Skeletal muscle satellite cell (primary cell): ENCODE data around the gene ITPK1. TPM values are rescaled to one million over a fixed set of nuclear protein-coding genes. Genes with fewer than 3 reads are reported as not detected.
"Not testable (repeated sequence)": the region's sequence is repeated elsewhere in the genome, so short reads cannot be mapped to it uniquely, and the experiment has no call there.

Source experiments
- H3K27me3 ChIP-seq: 2 replicates; pipeline ENCODE4 v1.7.0; 2013; ENCODE audit warnings: low read length; ENCODE audit not compliant: control insufficient read depth, insufficient read depth
- H3K36me3 ChIP-seq: 2 replicates; pipeline ENCODE4 v1.7.0; 2013; ENCODE audit warnings: mild to moderate bottlenecking, control low read depth, low read length; ENCODE audit not compliant: insufficient read depth
- H3K4me1 ChIP-seq: 2 replicates; pipeline ENCODE4 v1.7.0; 2013; ENCODE audit warnings: low read length; ENCODE audit not compliant: control insufficient read depth, insufficient read depth
- H3K4me2 ChIP-seq: 2 replicates; pipeline ENCODE4 v1.7.0; 2013; ENCODE audit warnings: mild to moderate bottlenecking, low read length
- H3K4me3 ChIP-seq: 2 replicates; pipeline ENCODE4 v1.7.0; 2013; ENCODE audit warnings: low read length
- H3K9ac ChIP-seq: 2 replicates; pipeline ENCODE4 v1.7.0; 2013; ENCODE audit warnings: mild to moderate bottlenecking, low read depth, low read length, moderate library complexity
- H3K9me3 ChIP-seq: replicated peaks from 2 replicates; pipeline ENCODE4 v1.7.0; 2013; ENCODE audit warnings: mild to moderate bottlenecking, control low read depth, low read length
- total RNA-seq: library from RNA; depleted of rRNA; stranded (reverse); fragments of >200 nt; gene quantifications from 2 replicates; pipeline ENCODE4 v1.2.3, GENCODE V29; 2012; rRNA removed

The ITPK1 gene
- total RNA-seq = 8.9 and 13.5 TPM in 2 replicates

- Histone ChIP-seq H3K4me2 (peak within 1 kb of the TSS; percentile 96), H3K9ac (peak within 1 kb of the TSS; percentile 84), H3K27me3 (no peaks in the 10 kb centered on the region), H3K4me3 (peak within 1 kb of the TSS; percentile 93), H3K36me3 (no peaks in the 10 kb centered on the region), H3K9me3 (no peaks in the 10 kb centered on the region), H3K4me1 (peaks cover 22% of the 10 kb centered on the region)
Measured at GRCh38 chr14:93115821-93116675, at the start of gene ITPK1. Gene ITPK1, minus strand, starts transcription at chr14:93115925. Its CDS starts 762 bp downstream, at chr14:93115163.

- H3K9ac ChIP-seq = no peak overlapping the region
- no peak overlapping the region for H3K4me3 ChIP-seq
- H3K9me3 ChIP-seq = no peaks in the 10 kb centered on the region
- H3K4me2 ChIP-seq = no peak overlapping the region
- no peaks in the 10 kb centered on the region for H3K36me3 ChIP-seq
- H3K4me1 ChIP-seq = no peaks in the 10 kb centered on the region
- H3K27me3 ChIP-seq = peaks cover 5% of the 10 kb centered on the region
Measured at GRCh38 chr14:93163564-93163963, 47.8 kb upstream of the ITPK1 start.

GRCh38 chr14:93161411-93161940 is 45.8 kb upstream of the ITPK1 start:
- Histone ChIP-seq H3K4me3 (no peak overlapping the region), H3K9ac (no peak overlapping the region), H3K9me3 (no peaks in the 10 kb centered on the region), H3K4me1 (no peaks in the 10 kb centered on the region), H3K36me3 (no peaks in the 10 kb centered on the region), H3K4me2 (no peak overlapping the region), H3K27me3 (peaks cover 9% of the 10 kb centered on the region)

GRCh38 chr14:93160353-93160801 is 44.7 kb upstream of the ITPK1 start:
- peaks cover 9% of the 10 kb centered on the region for H3K27me3 ChIP-seq
- no peak overlapping the region for H3K9ac ChIP-seq
- H3K4me1 ChIP-seq = no peaks in the 10 kb centered on the region
- no peaks in the 10 kb centered on the region for H3K9me3 ChIP-seq
- H3K4me3 ChIP-seq = no peak overlapping the region
- no peaks in the 10 kb centered on the region for H3K36me3 ChIP-seq
- H3K4me2 ChIP-seq = no peak overlapping the region

- not testable (repeated sequence) for H3K36me3 ChIP-seq, H3K9me3 ChIP-seq, H3K9ac ChIP-seq, H3K4me2 ChIP-seq, H3K4me1 ChIP-seq, H3K4me3 ChIP-seq, H3K27me3 ChIP-seq
Measured at GRCh38 chr14:93159625-93160352, 44.1 kb upstream of the ITPK1 start.

- not testable (repeated sequence) for H3K4me3 ChIP-seq, H3K9me3 ChIP-seq, H3K4me1 ChIP-seq, H3K4me2 ChIP-seq, H3K9ac ChIP-seq, H3K36me3 ChIP-seq, H3K27me3 ChIP-seq
Measured at GRCh38 chr14:93158349-93158748, 42.6 kb upstream of the ITPK1 start.

- H3K9ac ChIP-seq = no peak overlapping the region
- no peaks in the 10 kb centered on the region for H3K9me3 ChIP-seq
- H3K36me3 ChIP-seq = no peaks in the 10 kb centered on the region
- no peak overlapping the region for H3K4me2 ChIP-seq
- H3K4me1 ChIP-seq = no peaks in the 10 kb centered on the region
- peaks cover 9% of the 10 kb centered on the region for H3K27me3 ChIP-seq
- H3K4me3 ChIP-seq = no peak overlapping the region
Measured at GRCh38 chr14:93156693-93157369, 41.1 kb upstream of the ITPK1 start.

GRCh38 chr14:93155667-93156066 is 39.9 kb upstream of the ITPK1 start:
- Histone ChIP-seq H3K4me3 (no peak overlapping the region), H3K4me2 (no peak overlapping the region), H3K9ac (no peak overlapping the region), H3K36me3 (no peaks in the 10 kb centered on the region), H3K4me1 (no peaks in the 10 kb centered on the region), H3K9me3 (no peaks in the 10 kb centered on the region), H3K27me3 (peaks cover 6% of the 10 kb centered on the region)

- H3K4me2 ChIP-seq = no peak overlapping the region
- no peak overlapping the region for H3K4me3 ChIP-seq
- no peak overlapping the region for H3K9ac ChIP-seq
- H3K4me1 ChIP-seq = no peaks in the 10 kb centered on the region
- H3K36me3 ChIP-seq = no peaks in the 10 kb centered on the region
- H3K27me3 ChIP-seq = peaks cover 16% of the 10 kb centered on the region
- H3K9me3 ChIP-seq = no peaks in the 10 kb centered on the region
Measured at GRCh38 chr14:93153121-93153520, 37.4 kb upstream of the ITPK1 start.

- H3K27me3 ChIP-seq = peaks cover 17% of the 10 kb centered on the region
Measured at GRCh38 chr14:93150227-93151208, 34.8 kb upstream of the ITPK1 start.

More at GRCh38 chr14:93150227-93151208, 34.8 kb upstream of the ITPK1 start:
- Histone ChIP-seq H3K9me3 (no peaks in the 10 kb centered on the region), H3K4me1 (no peaks in the 10 kb centered on the region), H3K9ac (no peak overlapping the region), H3K4me3 (no peak overlapping the region), H3K4me2 (no peak overlapping the region), H3K36me3 (no peaks in the 10 kb centered on the region)
